ENCODE data around the gene MAGI1.

DNA sequence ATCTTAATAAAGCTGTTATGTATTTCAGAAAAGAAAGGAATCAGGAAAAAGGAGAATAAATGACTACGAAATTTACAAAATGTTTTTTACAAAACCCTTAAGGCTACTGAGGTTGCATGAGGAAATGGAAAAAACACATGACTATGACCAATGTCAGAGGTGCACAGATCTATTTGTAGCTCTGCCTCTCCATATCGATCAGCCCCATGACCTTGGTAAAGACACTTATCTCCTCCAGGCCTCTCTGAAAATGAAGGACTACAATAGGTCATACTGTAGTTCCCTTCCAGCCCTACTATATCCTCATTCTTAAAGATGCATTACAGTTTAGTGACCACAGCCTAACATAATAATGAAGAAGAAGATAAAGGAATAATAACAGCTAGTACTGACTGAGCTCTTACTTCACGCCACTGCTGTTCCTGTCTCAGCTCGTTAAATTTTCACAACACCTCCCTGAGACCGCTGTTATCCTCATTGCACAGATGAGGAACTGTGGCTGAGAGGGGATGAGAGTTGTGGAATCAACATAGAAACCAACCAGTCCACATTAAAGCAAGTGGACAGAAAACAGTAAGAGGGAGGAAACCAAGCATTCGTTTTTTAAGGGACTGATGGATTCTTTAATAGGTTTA lies 163.2 kb downstream of the MAGI1 start:
- TF ChIP-seq, protein P1, sequence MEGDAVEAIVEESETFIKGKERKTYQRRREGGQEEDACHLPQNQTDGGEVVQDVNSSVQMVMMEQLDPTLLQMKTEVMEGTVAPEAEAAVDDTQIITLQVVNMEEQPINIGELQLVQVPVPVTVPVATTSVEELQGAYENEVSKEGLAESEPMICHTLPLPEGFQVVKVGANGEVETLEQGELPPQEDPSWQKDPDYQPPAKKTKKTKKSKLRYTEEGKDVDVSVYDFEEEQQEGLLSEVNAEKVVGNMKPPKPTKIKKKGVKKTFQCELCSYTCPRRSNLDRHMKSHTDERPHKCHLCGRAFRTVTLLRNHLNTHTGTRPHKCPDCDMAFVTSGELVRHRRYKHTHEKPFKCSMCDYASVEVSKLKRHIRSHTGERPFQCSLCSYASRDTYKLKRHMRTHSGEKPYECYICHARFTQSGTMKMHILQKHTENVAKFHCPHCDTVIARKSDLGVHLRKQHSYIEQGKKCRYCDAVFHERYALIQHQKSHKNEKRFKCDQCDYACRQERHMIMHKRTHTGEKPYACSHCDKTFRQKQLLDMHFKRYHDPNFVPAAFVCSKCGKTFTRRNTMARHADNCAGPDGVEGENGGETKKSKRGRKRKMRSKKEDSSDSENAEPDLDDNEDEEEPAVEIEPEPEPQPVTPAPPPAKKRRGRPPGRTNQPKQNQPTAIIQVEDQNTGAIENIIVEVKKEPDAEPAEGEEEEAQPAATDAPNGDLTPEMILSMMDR (IDR thresholded peaks at IDR 0.05) = no peak
- no peak for TF ChIP-seq POLR2A (IDR thresholded peaks at IDR 0.05)

All from lower leg skin (tissue), 3 donors.